ENCODE measurements around the gene EIF3F.
A peak's percentile ranks its signal among the peaks of the same experiment; 100 is the strongest.

DNA sequence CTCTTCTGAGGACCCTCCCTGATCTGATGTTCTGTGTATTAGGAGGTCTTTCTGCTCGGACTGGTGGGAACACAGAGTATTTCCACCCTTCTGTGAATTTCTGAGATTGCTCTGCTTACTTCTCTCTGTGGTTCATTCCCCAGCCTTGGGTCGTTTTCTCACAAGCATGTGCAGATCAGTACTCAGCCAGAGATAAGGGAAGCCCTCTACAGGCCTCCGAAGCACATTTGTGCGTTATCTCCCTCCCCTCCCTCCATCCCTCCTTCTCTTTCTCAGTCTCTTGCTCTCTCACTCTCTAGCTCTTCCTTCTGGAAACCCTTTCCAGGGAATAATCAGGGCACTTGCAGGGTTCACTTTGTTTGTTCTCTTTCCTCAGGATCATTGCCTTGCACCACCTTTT lies 58.7 kb downstream of the EIF3F start:
- TF ChIP-seq POLR2A (IDR thresholded peaks at IDR 0.05; ENCODE audit: control extremely low read depth in 1 of 2, low read depth in 2 of 2, low read length in 2 of 2) (no peak), JUND (IDR thresholded peaks at IDR 0.05; ENCODE audit: low read length) (no peak), SIN3A (conservative IDR thresholded peaks at IDR 0.05 in 1 of 2, IDR thresholded peaks at IDR 0.05 in 1 of 2; ENCODE audit: low read depth in 1 of 2, low read length in 2 of 2) (no peak), POLR2AphosphoS5 (IDR thresholded peaks at IDR 0.05; ENCODE audit: low read depth, low read length) (no peak), HDAC6 (IDR thresholded peaks at IDR 0.05; ENCODE audit: low read depth, low read length) (no peak), POU5F1 (IDR thresholded peaks at IDR 0.05; ENCODE audit: low read depth, low read length) (no peak), EZH2 (IDR thresholded peaks at IDR 0.05; ENCODE audit: low read depth, low read length, severe bottlenecking) (no peak), KDM5A (IDR thresholded peaks at IDR 0.05; ENCODE audit: low read length) (no peak), TBP (IDR thresholded peaks at IDR 0.05; ENCODE audit: low read depth, low read length) (no peak)
- TF ChIP-seq, protein P1, sequence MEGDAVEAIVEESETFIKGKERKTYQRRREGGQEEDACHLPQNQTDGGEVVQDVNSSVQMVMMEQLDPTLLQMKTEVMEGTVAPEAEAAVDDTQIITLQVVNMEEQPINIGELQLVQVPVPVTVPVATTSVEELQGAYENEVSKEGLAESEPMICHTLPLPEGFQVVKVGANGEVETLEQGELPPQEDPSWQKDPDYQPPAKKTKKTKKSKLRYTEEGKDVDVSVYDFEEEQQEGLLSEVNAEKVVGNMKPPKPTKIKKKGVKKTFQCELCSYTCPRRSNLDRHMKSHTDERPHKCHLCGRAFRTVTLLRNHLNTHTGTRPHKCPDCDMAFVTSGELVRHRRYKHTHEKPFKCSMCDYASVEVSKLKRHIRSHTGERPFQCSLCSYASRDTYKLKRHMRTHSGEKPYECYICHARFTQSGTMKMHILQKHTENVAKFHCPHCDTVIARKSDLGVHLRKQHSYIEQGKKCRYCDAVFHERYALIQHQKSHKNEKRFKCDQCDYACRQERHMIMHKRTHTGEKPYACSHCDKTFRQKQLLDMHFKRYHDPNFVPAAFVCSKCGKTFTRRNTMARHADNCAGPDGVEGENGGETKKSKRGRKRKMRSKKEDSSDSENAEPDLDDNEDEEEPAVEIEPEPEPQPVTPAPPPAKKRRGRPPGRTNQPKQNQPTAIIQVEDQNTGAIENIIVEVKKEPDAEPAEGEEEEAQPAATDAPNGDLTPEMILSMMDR (IDR thresholded peaks at IDR 0.05; ENCODE audit: control extremely low read depth in 1 of 3, insufficient read depth in 1 of 3, low read depth in 1 of 3, low read length in 3 of 3), result peak in 1 of 3 experiments; percentile 3; a peak in 1 of 4 replicates

Data from H1 (cell line).